Natural killer cell treated with Interleukin-12 subunit alpha and Interleukin-12 subunit beta and Interleukin-15 and Interleukin-18, amount 100 ng/mL, for 72 hours (primary cell): Measurements from ENCODE around the gene TTC34. TPM values are rescaled to one million over a fixed set of nuclear protein-coding genes. Genes with fewer than 3 reads are reported as not detected.

Experiments
- total RNA-seq, 2 donors: library from RNA; stranded (reverse); gene quantifications; one replicate each; pipeline ENCODE4 v1.2.3, GENCODE V29; 2022

TTC34 gene
- total RNA-seq, 2 donors from 2014 or later, result 0.40 to 0.56 TPM

Other genes starting within 250 kb of the TTC34 start
- 100 to 1,000 TPM in 1 of 2 donors, 10 to 100 TPM in 1; 93.2 to 118 TPM for gene TNFRSF14, start 245.3 kb downstream of the TTC34 start, total RNA-seq
- 10 to 100 TPM in 1 of 2 donors, 1 to 10 TPM in 1; 9.1 to 18.5 TPM for gene PRXL2B, start 214.9 kb downstream of the TTC34 start, total RNA-seq
- under 1 TPM in 1 of 2 donors, not detected in 1; 0.81 TPM for gene MMEL1, start 168.7 kb downstream of the TTC34 start, total RNA-seq
- not detected for gene ACTRT2, start 219.8 kb upstream of the TTC34 start, total RNA-seq